ENCODE data around the gene GRK5.

GRCh38 chr10:119368581-119368980 is 161.2 kb downstream of the GRK5 start:
- TF ChIP-seq EZH2 (IDR thresholded peaks at IDR 0.05; ENCODE audit: insufficient read depth, poor library complexity, severe bottlenecking) (no peak), EZH2phosphoT487 (IDR thresholded peaks at IDR 0.05; ENCODE audit: insufficient read depth, low read depth) (no peak)
